GM12874 (cell line): ENCODE measurements around the gene SPINDOC.

Source experiments
- TF ChIP-seq, protein P1 (sequence below): IDR thresholded peaks from 2 replicates; pipeline ENCODE4 v1.5.1; 2011; ENCODE audit warnings: low read depth, mild to moderate bottlenecking, control low read depth, low read length, moderate library complexity; ENCODE audit not compliant: insufficient read depth

SPINDOC gene

DNA sequence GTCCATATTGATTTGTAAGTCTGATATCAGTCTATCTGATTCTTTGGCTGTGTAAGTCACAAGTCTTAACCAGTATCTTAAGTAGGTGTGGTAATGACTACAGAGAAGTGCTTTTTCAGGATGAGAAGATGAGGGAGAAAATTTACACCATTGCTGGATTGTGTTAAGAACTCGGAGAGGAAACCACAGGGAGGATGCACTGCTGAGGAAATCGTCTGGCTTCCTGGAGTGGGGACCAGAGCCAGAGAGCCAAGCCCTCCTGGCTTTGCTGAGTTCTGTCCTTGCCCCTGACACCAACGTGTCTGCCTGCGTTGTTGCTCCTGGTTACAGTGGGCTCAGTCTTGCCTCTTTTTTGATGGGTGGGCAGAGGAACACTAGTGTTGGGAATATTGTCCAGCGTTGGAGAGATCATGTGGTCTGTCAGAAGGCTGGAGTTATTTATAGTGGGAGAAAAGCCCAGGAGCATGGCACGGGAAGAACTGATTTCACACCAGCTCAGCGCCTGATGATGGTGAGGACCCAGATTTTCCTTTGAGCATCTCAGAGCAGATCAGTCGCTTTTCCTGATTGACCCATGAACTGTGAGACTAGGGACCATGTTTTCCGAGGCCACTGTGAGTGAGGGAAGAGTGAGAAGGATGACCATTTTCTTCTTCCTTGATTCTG, 55.3 kb downstream of the SPINDOC start:
- TF ChIP-seq, protein P1, sequence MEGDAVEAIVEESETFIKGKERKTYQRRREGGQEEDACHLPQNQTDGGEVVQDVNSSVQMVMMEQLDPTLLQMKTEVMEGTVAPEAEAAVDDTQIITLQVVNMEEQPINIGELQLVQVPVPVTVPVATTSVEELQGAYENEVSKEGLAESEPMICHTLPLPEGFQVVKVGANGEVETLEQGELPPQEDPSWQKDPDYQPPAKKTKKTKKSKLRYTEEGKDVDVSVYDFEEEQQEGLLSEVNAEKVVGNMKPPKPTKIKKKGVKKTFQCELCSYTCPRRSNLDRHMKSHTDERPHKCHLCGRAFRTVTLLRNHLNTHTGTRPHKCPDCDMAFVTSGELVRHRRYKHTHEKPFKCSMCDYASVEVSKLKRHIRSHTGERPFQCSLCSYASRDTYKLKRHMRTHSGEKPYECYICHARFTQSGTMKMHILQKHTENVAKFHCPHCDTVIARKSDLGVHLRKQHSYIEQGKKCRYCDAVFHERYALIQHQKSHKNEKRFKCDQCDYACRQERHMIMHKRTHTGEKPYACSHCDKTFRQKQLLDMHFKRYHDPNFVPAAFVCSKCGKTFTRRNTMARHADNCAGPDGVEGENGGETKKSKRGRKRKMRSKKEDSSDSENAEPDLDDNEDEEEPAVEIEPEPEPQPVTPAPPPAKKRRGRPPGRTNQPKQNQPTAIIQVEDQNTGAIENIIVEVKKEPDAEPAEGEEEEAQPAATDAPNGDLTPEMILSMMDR, result no peak

- TF ChIP-seq, protein P1, result no peak
These were observed 55.9 kb downstream of the SPINDOC start for GRCh38 chr11:63869171-63869591.

- TF ChIP-seq, protein P1, result no peak
These were observed 56.4 kb downstream of the SPINDOC start for GRCh38 chr11:63869683-63870082.

DNA sequence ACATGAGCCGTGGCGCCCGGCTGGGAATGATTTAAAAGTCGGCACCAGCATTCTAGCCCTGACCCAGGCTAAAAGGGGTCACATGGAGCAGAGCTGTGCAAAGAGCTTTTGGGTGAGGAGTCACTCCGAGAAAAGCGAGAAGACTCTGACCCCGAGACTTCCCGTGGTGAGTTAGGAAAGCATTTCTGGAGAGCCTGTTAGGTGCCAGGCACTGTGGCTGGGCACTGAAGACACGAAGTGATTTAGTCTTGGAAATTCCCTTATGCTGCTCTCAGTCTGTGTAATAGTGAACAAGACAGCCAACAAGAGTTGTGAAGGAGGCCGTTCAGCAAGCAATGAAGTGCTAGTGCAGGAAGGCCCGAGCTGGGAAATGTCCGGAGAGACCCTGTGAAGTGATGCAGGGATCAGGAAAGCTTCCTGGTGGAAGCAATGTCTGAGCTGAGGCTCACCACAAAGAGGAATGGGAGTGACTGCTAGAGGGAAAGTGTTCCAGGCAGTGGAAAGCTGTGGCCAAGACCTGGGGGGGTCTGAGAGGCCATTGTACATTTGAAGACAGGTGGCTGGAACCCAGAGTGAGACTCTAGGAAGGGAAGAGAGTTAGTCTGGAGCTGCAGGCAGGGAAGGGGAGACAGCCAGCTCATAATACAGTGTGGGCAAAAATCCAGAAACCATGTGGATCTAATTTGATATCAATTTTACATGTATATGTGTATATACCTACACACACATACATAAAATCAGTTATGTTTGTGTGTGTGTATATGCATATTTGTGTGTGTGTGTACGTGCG, 57.3 kb downstream of the SPINDOC start:
- TF ChIP-seq, protein P1, result no peak

DNA sequence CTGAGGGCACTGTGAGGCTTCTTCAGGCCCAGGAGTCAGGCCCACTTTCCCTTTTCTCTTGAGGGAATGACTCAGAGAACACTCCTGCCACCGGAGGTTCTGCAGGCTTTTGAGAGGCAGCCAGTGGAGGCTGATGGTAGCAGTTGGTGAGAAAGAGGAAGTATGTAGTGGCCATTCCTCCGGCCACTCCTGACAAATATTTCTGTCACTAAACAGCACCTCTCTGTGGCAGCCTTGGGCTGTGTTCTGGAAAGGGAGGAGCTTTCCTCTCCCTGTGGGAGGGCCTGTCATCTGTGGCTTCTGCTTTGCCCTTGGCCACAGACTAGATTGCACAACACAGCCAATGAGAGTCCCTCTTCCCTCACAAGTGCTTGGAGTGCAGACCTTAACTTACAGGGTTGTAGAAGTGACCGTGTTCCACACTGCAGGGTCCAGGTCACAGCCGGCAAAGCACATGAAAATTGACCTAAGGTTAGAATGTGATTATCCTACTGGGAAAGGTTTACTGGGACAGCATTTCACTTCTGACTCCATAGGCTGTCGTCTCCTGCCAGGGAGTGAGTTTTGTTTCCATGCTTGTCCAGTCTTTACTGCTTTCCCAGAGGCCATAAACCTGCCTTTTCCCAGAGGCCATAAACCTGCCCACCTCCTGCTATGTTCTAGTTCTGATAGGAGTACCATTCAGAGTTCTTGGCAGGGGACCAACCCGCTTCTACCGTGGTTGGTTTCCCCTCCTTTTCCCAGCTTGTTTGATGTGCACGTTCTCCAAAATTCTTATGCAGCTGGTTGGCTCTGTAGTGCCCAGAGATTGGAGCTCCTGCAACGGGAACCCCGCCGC, 58.9 kb downstream of the SPINDOC start:
- TF ChIP-seq, protein P1, result peak; percentile 60

GRCh38 chr11:63872800-63873197, 59.5 kb downstream of the SPINDOC start:
- TF ChIP-seq, protein P1, result no peak

GRCh38 chr11:63873311-63873710, 60.1 kb downstream of the SPINDOC start:
- TF ChIP-seq, protein P1, result no peak
